D721Med (cell line): ENCODE data around the gene MAD1L1.

Source experiments
- DNase-seq: peaks from one replicate; pipeline ENCODE4 v3.0.0; 2011; ENCODE audit warnings: low spot score; ENCODE audit not compliant: insufficient read length
- FAIRE-seq: peaks from 2 replicates; lab custom pipeline; 2011; peaks lifted over from hg19 to GRCh38; lab: Jason Lieb, UNC
- TF ChIP-seq, protein P1 (sequence below): IDR thresholded peaks from 2 replicates; pipeline ENCODE4 v1.5.1; 2012; ENCODE audit warnings: mild to moderate bottlenecking, control low read depth; ENCODE audit not compliant: insufficient read depth; ENCODE audit errors: missing control alignments

The MAD1L1 gene

DNA sequence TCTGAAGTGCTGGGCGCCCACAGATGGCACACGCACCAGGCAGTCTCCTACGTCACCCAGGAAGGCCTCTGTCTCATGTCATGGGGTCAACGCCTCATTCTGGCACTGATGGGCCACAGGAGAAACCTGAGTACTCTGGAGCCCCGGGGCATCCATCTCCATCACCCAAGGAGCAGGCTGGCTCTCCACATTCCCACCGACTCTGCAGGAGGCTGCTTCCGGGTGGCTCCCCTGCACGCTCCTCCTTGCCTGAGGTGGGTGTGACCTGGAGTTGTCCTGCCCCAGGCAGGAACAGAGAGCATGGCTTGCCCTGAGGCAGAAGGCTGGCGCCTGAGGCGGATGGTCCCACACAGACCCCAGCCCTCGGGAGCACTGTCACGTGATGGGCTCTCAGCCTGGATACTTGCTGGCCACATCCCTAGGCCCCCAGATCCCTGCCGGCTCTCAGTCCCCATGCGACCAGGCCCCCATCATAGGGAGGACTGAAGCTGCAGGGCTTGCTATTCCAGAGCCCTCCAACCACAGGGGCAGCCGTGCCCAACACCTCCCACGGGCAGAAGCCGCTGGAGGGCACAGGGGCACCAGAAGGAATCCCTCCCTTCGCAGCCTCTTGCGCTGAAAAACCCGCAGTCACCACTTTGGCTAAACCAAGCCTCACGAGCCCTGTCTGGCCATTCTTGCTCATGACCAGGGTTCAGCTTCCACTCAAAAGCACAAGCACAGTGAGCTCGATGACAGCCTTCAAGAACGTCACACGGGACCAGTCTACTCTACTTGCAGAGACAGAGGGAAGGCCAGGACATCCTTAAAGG, 80.7 kb downstream of the MAD1L1 start:
- TF ChIP-seq, protein P1, sequence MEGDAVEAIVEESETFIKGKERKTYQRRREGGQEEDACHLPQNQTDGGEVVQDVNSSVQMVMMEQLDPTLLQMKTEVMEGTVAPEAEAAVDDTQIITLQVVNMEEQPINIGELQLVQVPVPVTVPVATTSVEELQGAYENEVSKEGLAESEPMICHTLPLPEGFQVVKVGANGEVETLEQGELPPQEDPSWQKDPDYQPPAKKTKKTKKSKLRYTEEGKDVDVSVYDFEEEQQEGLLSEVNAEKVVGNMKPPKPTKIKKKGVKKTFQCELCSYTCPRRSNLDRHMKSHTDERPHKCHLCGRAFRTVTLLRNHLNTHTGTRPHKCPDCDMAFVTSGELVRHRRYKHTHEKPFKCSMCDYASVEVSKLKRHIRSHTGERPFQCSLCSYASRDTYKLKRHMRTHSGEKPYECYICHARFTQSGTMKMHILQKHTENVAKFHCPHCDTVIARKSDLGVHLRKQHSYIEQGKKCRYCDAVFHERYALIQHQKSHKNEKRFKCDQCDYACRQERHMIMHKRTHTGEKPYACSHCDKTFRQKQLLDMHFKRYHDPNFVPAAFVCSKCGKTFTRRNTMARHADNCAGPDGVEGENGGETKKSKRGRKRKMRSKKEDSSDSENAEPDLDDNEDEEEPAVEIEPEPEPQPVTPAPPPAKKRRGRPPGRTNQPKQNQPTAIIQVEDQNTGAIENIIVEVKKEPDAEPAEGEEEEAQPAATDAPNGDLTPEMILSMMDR: no peak
- no peak for DNase-seq
- FAIRE-seq: no peak

DNA sequence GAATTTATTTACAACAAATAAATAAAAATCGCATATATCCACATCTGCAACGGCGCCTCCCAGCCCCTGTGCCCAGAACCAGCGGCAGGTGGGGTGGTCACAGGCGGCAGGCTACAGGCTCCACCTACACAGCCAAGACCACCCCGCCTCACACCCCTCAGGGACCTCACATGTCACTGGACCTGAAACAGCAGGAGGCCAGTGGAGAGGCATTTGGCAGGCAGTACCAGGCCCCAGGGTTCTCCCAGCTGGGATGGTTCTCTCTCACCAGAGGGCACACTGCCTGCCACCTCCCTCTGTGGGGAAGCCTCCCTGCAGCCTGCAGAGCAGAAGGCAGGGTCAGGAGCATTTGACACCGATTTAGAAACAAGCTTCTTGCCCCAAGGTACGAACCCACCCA, 81.5 kb downstream of the MAD1L1 start:
- DNase-seq (no peak), FAIRE-seq (no peak)
- TF ChIP-seq, protein P1: no peak

DNA sequence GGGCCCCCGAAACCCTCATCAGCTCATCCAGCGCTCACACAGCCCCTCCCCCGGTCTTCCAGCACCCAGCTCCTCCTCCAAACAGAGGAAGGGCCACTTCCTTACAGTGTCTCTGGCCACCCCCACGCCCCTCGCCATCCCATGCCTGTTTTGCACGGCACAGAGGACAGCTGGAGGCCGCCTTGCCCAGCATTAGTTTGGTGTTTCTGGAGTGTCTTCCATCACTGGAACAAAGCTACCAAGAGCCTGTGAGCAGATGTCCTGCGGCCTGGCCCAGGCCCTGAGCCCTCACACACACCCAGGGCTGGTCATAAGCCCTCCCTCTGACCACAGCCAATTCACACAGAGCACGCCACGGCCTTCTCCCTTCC, 82.3 kb downstream of the MAD1L1 start:
- TF ChIP-seq, protein P1: no peak
- FAIRE-seq: no peak
- DNase-seq: no peak

DNA sequence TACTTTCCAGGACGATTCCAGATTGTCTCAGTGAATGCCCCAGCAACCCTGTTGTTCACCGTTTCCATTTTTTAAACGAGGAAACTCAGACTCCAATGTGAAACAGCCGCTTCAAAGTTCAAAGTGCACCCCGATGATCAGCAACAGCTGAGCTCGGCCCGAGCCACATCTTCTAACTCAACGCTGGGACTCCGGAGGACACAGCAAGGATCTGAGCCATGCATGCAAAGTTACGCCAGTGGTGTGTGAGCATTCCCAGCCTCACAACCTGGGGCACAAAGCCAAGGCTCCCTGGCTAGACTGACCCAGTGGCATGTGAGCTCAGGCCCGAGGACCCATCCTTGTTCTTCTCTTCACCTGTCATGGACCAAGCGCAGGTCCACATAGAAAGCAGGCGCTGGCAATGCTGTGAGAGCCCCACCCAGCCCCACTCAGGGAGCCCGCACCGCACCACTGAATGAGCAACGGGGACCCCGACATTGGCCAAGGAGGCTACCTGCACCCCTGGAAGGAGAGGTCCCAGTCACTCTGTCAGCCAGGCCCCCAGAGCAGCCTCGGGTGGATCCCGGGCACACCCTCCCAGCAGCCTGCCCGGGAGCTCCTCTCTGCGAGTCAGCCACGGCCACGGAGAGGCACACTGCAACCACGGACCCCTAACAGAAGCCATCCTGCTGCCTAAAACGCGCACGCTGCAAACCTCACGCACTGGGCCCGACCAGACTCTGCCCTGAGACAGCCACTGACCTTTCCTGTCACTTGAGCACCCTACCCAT, 82.9 kb downstream of the MAD1L1 start:
- TF ChIP-seq, protein P1: no peak
- no peak for DNase-seq
- no peak for FAIRE-seq

DNA sequence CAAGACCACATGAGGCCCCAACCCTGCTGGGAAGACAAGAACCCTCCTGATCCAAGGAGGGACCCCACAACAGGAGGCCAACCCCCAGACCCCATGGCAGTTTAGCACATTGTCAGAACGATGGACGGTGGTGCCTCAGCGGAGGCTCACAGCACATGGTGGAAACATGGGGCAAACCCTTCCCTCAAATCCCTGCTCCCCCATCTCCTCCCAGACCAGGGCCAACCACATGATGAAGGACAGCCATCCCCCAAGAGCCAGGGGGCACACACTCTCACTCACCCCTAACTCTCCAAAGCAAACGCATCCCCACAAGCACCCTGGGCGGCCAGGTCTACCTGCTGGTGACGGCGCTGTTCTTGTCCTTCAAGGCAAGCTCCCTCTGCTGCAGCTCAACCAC, 83.9 kb downstream of the MAD1L1 start:
- TF ChIP-seq, protein P1: no peak
- DNase-seq (no peak), FAIRE-seq (no peak)

DNA sequence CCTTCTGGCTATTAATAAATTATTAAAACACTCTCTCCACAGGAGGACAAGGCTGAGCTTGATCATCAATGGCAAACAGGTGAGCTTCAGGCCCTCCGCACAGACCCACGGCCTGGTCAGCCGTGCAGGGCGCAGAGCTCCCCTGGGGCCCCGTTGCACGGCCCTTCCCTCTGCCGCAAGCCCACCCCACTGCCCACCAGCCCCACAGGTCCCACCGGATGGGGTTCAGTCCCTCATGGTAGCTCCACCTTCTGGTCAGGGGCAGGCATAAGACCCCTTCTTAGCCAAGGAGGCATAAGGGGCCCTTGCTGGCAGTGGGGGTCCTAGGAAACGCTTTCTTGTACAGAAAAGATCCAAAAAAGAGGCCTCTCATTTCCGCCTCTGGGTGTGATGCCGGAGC, 84.6 kb downstream of the MAD1L1 start:
- FAIRE-seq: no peak
- DNase-seq: no peak
- TF ChIP-seq, protein P1: peak; percentile 14
